ENCODE measurements around the gene B4GALT1.

B4GALT1 gene

GRCh38 chr9:33082128-33082527 lies 85.0 kb downstream of the B4GALT1 start:
- Histone ChIP-seq H3K4me3 (ENCODE audit: insufficient read depth, low read depth, low read length, poor library complexity, severe bottlenecking) (peak overlapping the region; percentile 12), H3K36me3 (ENCODE audit: control insufficient read depth, insufficient read depth, low read length) (no peaks in the 10 kb centered on the region), H3K27ac (ENCODE audit: insufficient read depth, low read length, poor library complexity, severe bottlenecking) (no peak overlapping the region), H3K4me1 (ENCODE audit: control insufficient read depth, insufficient read depth, low read length, poor library complexity, severe bottlenecking) (peaks cover 22% of the 10 kb centered on the region), H3K9me3 (ENCODE audit: control insufficient read depth, low read length) (no peaks in the 10 kb centered on the region), H3K27me3 (replicated peaks; ENCODE audit: control insufficient read depth, insufficient read depth, low read length, poor library complexity, severe bottlenecking) (no peaks in the 10 kb centered on the region)
- no peak for DNase-seq

- peak overlapping the region; percentile 33 for H3K27ac ChIP-seq (ENCODE audit: insufficient read depth, low read length, poor library complexity, severe bottlenecking)
Measured at GRCh38 chr9:33081128-33081851, 85.8 kb downstream of the B4GALT1 start.

GRCh38 chr9:33080534-33080933 lies 86.6 kb downstream of the B4GALT1 start:
- no peaks in the 10 kb centered on the region for H3K36me3 ChIP-seq (ENCODE audit: control insufficient read depth, insufficient read depth, low read length)
- H3K27ac ChIP-seq (ENCODE audit: insufficient read depth, low read length, poor library complexity, severe bottlenecking), result peak overlapping the region; percentile 33

More at GRCh38 chr9:33081128-33081851, 85.8 kb downstream of the B4GALT1 start:
- Histone ChIP-seq H3K9me3 (ENCODE audit: control insufficient read depth, low read length) (no peaks in the 10 kb centered on the region), H3K36me3 (ENCODE audit: control insufficient read depth, insufficient read depth, low read length) (no peaks in the 10 kb centered on the region), H3K4me3 (ENCODE audit: insufficient read depth, low read depth, low read length, poor library complexity, severe bottlenecking) (no peak overlapping the region), H3K27me3 (replicated peaks; ENCODE audit: control insufficient read depth, insufficient read depth, low read length, poor library complexity, severe bottlenecking) (no peaks in the 10 kb centered on the region), H3K4me1 (ENCODE audit: control insufficient read depth, insufficient read depth, low read length, poor library complexity, severe bottlenecking) (peaks cover 25% of the 10 kb centered on the region)
- DNase-seq, result peak; percentile 36 to 54 (median 41)

GRCh38 chr9:33076046-33077004 lies 90.8 kb downstream of the B4GALT1 start, which contains the start of gene SMU1:
Gene SMU1, minus strand, starts transcription at chr9:33076674. Its CDS starts 66 bp downstream, at chr9:33076608.
- H3K4me3 ChIP-seq (ENCODE audit: insufficient read depth, low read depth, low read length, poor library complexity, severe bottlenecking), result peak within 1 kb of the TSS; percentile 81
- peak; percentile 93 to 95 (median 94) for DNase-seq
- H3K4me1 ChIP-seq (ENCODE audit: control insufficient read depth, insufficient read depth, low read length, poor library complexity, severe bottlenecking), result peaks cover 19% of the 10 kb centered on the region
- H3K27me3 ChIP-seq (replicated peaks; ENCODE audit: control insufficient read depth, insufficient read depth, low read length, poor library complexity, severe bottlenecking), result no peaks in the 10 kb centered on the region
- H3K9me3 ChIP-seq (ENCODE audit: control insufficient read depth, low read length), result no peaks in the 10 kb centered on the region
- H3K36me3 ChIP-seq (ENCODE audit: control insufficient read depth, insufficient read depth, low read length), result peaks cover 23% of the 10 kb centered on the region
- peak within 1 kb of the TSS; percentile 98 for H3K27ac ChIP-seq (ENCODE audit: insufficient read depth, low read length, poor library complexity, severe bottlenecking)

More at GRCh38 chr9:33080534-33080933, 86.6 kb downstream of the B4GALT1 start:
- Histone ChIP-seq H3K9me3 (ENCODE audit: control insufficient read depth, low read length) (no peaks in the 10 kb centered on the region), H3K4me1 (ENCODE audit: control insufficient read depth, insufficient read depth, low read length, poor library complexity, severe bottlenecking) (peaks cover 32% of the 10 kb centered on the region), H3K27me3 (replicated peaks; ENCODE audit: control insufficient read depth, insufficient read depth, low read length, poor library complexity, severe bottlenecking) (no peaks in the 10 kb centered on the region), H3K4me3 (ENCODE audit: insufficient read depth, low read depth, low read length, poor library complexity, severe bottlenecking) (no peak overlapping the region)
- DNase-seq, result no peak

GRCh38 chr9:33068991-33069390 lies 98.1 kb downstream of the B4GALT1 start:
- H3K36me3 ChIP-seq (ENCODE audit: control insufficient read depth, insufficient read depth, low read length), result peaks cover 78% of the 10 kb centered on the region
- no peak overlapping the region for H3K4me3 ChIP-seq (ENCODE audit: insufficient read depth, low read depth, low read length, poor library complexity, severe bottlenecking)
- no peaks in the 10 kb centered on the region for H3K27me3 ChIP-seq (replicated peaks; ENCODE audit: control insufficient read depth, insufficient read depth, low read length, poor library complexity, severe bottlenecking)
- no peaks in the 10 kb centered on the region for H3K9me3 ChIP-seq (ENCODE audit: control insufficient read depth, low read length)
- DNase-seq, result no peak
- no peak overlapping the region for H3K27ac ChIP-seq (ENCODE audit: insufficient read depth, low read length, poor library complexity, severe bottlenecking)
- no peaks in the 10 kb centered on the region for H3K4me1 ChIP-seq (ENCODE audit: control insufficient read depth, insufficient read depth, low read length, poor library complexity, severe bottlenecking)

GRCh38 chr9:33065157-33066076 lies 101.7 kb downstream of the B4GALT1 start:
- no peaks in the 10 kb centered on the region for H3K27me3 ChIP-seq (replicated peaks; ENCODE audit: control insufficient read depth, insufficient read depth, low read length, poor library complexity, severe bottlenecking)
- no peaks in the 10 kb centered on the region for H3K4me1 ChIP-seq (ENCODE audit: control insufficient read depth, insufficient read depth, low read length, poor library complexity, severe bottlenecking)
- H3K9me3 ChIP-seq (ENCODE audit: control insufficient read depth, low read length), result no peaks in the 10 kb centered on the region
- peaks cover 72% of the 10 kb centered on the region for H3K36me3 ChIP-seq (ENCODE audit: control insufficient read depth, insufficient read depth, low read length)
- no peak for DNase-seq
- H3K4me3 ChIP-seq (ENCODE audit: insufficient read depth, low read depth, low read length, poor library complexity, severe bottlenecking), result no peak overlapping the region
- H3K27ac ChIP-seq (ENCODE audit: insufficient read depth, low read length, poor library complexity, severe bottlenecking), result no peak overlapping the region
